Stimulated activated CD8-positive, alpha-beta memory T cell treated with anti-CD3 and anti-CD28 coated beads, Interleukin-15, amount 100 ng/mL, for 1 hour (primary cell): ENCODE measurements around the gene ACTL10.
"Not testable (repeated sequence)": the region's sequence is repeated elsewhere in the genome, so short reads cannot be mapped to it uniquely, and the experiment has no call there.

ENCODE experiments used
- DNase-seq: peaks from one replicate; pipeline ENCODE4 v3.0.0-alpha.2; 2020; ENCODE audit warnings: low read depth

ACTL10 gene

GRCh38 chr20:33666293-33667244 lies at the start of gene ACTL10:
Gene ACTL10 (plus strand): TSS chr20:33666943. CDS start chr20:33667498, 555 bp downstream.
- DNase-seq: peak; percentile 55

GRCh38 chr20:33621717-33622400 lies 44.9 kb upstream of the ACTL10 start:
- DNase-seq: no peak

- no peak for DNase-seq
Measured at GRCh38 chr20:33622705-33623365, 43.9 kb upstream of the ACTL10 start.

- DNase-seq: no peak
Measured at GRCh38 chr20:33624399-33624798, 42.3 kb upstream of the ACTL10 start.

- no peak for DNase-seq
Measured at GRCh38 chr20:33626190-33626589, 40.6 kb upstream of the ACTL10 start.

- no peak for DNase-seq
Measured at GRCh38 chr20:33627577-33628216, 39.0 kb upstream of the ACTL10 start.

- DNase-seq: no peak
Measured at GRCh38 chr20:33629533-33629932, 37.2 kb upstream of the ACTL10 start.

GRCh38 chr20:33629979-33630378 lies 36.8 kb upstream of the ACTL10 start:
- no peak for DNase-seq

- no peak for DNase-seq
Measured at GRCh38 chr20:33630507-33630906, 36.2 kb upstream of the ACTL10 start.

- DNase-seq: not testable (repeated sequence)
Measured at GRCh38 chr20:33631910-33632309, 34.8 kb upstream of the ACTL10 start.

- DNase-seq: no peak
Measured at GRCh38 chr20:33635341-33635740, 31.4 kb upstream of the ACTL10 start.

- DNase-seq: no peak
Measured at GRCh38 chr20:33636776-33637175, 30.0 kb upstream of the ACTL10 start.

- DNase-seq: no peak
Measured at GRCh38 chr20:33640287-33640686, 26.5 kb upstream of the ACTL10 start.

- DNase-seq: no peak
Measured at GRCh38 chr20:33644313-33645071, 22.3 kb upstream of the ACTL10 start.

- DNase-seq: no peak
Measured at GRCh38 chr20:33645072-33645358, 21.7 kb upstream of the ACTL10 start.

GRCh38 chr20:33645396-33645795 lies 21.3 kb upstream of the ACTL10 start:
- DNase-seq: no peak

- no peak for DNase-seq
Measured at GRCh38 chr20:33646191-33646590, 20.6 kb upstream of the ACTL10 start.

- DNase-seq: not testable (repeated sequence)
Measured at GRCh38 chr20:33646959-33647602, 19.7 kb upstream of the ACTL10 start.

- DNase-seq: no peak
Measured at GRCh38 chr20:33647603-33648395, 18.9 kb upstream of the ACTL10 start.

GRCh38 chr20:33648396-33649004 lies 18.2 kb upstream of the ACTL10 start:
- no peak for DNase-seq
